OCI-LY1 (cell line): ENCODE results near the gene MRPL19.

Experiments
- H2AFZ ChIP-seq: fragments of 200-600 bp; sonication (generic), shearing (Covaris generic); 2 replicates; pipeline ENCODE4 v1.6.0; 2014; ENCODE audit warnings: antibody characterized with exemption, mild to moderate bottlenecking, low read length
- H3F3A ChIP-seq: fragments of 200-600 bp; sonication (generic), shearing (Covaris generic); 2 replicates; pipeline ENCODE4 v1.6.0; 2014; ENCODE audit warnings: mild to moderate bottlenecking, antibody characterized with exemption, low read length, moderate library complexity; ENCODE audit not compliant: insufficient read depth
- H3K27ac ChIP-seq: fragments of 200-600 bp; sonication (generic); 2 replicates; pipeline ENCODE4 v1.5.1; 2014; ENCODE audit warnings: low read length, mixed run types, mild to moderate bottlenecking, low read depth; ENCODE audit not compliant: poor library complexity, severe bottlenecking
- H3K27me3 ChIP-seq: fragments of 200-600 bp; sonication (generic); 2 replicates; pipeline ENCODE4 v1.6.0; 2014; ENCODE audit warnings: antibody characterized with exemption, mild to moderate bottlenecking, low read length, moderate library complexity; ENCODE audit not compliant: insufficient read depth
- H3K36me3 ChIP-seq: fragments of 200-600 bp; sonication (generic); 2 replicates; pipeline ENCODE4 v1.6.1; 2014; ENCODE audit warnings: mild to moderate bottlenecking, antibody characterized with exemption, low read length, moderate library complexity, mixed read lengths; ENCODE audit not compliant: insufficient read depth
- H3K4me1 ChIP-seq: fragments of 200-600 bp; sonication (generic); 2 replicates; pipeline ENCODE4 v1.5.1; 2014; ENCODE audit warnings: mild to moderate bottlenecking, low read length, moderate library complexity; ENCODE audit not compliant: insufficient read depth, severe bottlenecking
- H3K4me2 ChIP-seq: fragments of 200-600 bp; sonication (generic), shearing (Covaris generic); 2 replicates; pipeline ENCODE4 v1.6.1; 2014; ENCODE audit warnings: low read length
- H3K4me3 ChIP-seq: fragments of 200-600 bp; sonication (generic); 2 replicates; pipeline ENCODE4 v1.5.1; 2014; ENCODE audit warnings: low read length, low read depth, mild to moderate bottlenecking, mixed read lengths; ENCODE audit not compliant: poor library complexity, severe bottlenecking
- H3K79me2 ChIP-seq: fragments of 200-600 bp; shearing (Covaris generic); 2 replicates; pipeline ENCODE4 v1.6.1; 2016; ENCODE audit warnings: mixed run types, low read length, mixed read lengths; ENCODE audit not compliant: insufficient read depth
- H3K9ac ChIP-seq: fragments of 200-600 bp; sonication (generic), shearing (Covaris generic); 2 replicates; pipeline ENCODE4 v1.6.1; 2014; ENCODE audit warnings: mild to moderate bottlenecking, low read length, mixed read lengths
- H3K9me2 ChIP-seq: fragments of 200-600 bp; sonication (generic), shearing (Covaris generic); 2 replicates; pipeline ENCODE4 v1.6.1; 2014; ENCODE audit warnings: low read depth, mild to moderate bottlenecking, low read length, mixed read lengths
- H3K9me3 ChIP-seq: fragments of 200-600 bp; shearing (Covaris generic); 2 replicates; pipeline ENCODE4 v1.6.1; 2014; ENCODE audit warnings: low read length, mixed read lengths
- H4K20me1 ChIP-seq: fragments of 200-600 bp; sonication (generic), shearing (Covaris generic); 2 replicates; pipeline ENCODE4 v1.6.0; 2016; ENCODE audit warnings: mild to moderate bottlenecking, low read length; ENCODE audit not compliant: insufficient read depth
- EZH2 ChIP-seq: fragments of 200-600 bp; sonication (generic), shearing (Covaris generic); IDR thresholded peaks from 2 replicates; pipeline ENCODE4 v1.8.0; 2017; ENCODE audit warnings: borderline replicate concordance, mixed run types, mild to moderate bottlenecking, antibody characterized with exemption, low read length, moderate library complexity, mixed read lengths
- TF ChIP-seq, protein P1 (sequence below): fragments of 200-600 bp; sonication (generic), shearing (Covaris generic); IDR thresholded peaks from 2 replicates; pipeline ENCODE4 v1.5.1; 2017; ENCODE audit warnings: mild to moderate bottlenecking, antibody characterized with exemption, low read length, moderate library complexity, mixed read lengths

The MRPL19 gene

DNA sequence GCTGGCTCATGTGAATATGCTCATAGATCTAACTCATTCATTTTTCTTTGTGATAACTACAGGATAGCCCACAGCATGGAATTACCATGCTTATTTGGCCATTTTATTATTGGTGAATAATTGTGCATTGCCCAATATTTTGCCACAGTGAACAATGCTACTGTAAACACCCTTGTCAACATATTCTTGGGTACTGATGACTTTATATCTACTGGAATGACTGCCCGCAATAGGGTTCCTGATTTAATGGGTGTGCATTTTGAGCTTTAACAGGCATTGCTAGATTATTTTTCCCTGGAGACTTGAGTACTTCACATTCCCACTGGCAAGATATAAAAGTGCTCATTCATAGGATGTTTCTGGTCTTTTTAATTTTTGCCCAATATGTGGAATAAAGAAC is 43.1 kb upstream of the MRPL19 start:
- Histone ChIP-seq H3K4me2 (no peak overlapping the region), H3K27me3 (no peaks in the 10 kb centered on the region), H3K27ac (no peak overlapping the region), H3K9ac (no peak overlapping the region), H3K4me1 (no peaks in the 10 kb centered on the region), H3K4me3 (no peak overlapping the region), H3K79me2 (no peaks in the 10 kb centered on the region), H2AFZ (no peak overlapping the region), H3K9me2 (no peaks in the 10 kb centered on the region), H4K20me1 (no peaks in the 10 kb centered on the region), H3K9me3 (no peaks in the 10 kb centered on the region), H3F3A (no peaks in the 10 kb centered on the region), H3K36me3 (no peaks in the 10 kb centered on the region)
- no peak for TF ChIP-seq EZH2
- TF ChIP-seq, protein P1, sequence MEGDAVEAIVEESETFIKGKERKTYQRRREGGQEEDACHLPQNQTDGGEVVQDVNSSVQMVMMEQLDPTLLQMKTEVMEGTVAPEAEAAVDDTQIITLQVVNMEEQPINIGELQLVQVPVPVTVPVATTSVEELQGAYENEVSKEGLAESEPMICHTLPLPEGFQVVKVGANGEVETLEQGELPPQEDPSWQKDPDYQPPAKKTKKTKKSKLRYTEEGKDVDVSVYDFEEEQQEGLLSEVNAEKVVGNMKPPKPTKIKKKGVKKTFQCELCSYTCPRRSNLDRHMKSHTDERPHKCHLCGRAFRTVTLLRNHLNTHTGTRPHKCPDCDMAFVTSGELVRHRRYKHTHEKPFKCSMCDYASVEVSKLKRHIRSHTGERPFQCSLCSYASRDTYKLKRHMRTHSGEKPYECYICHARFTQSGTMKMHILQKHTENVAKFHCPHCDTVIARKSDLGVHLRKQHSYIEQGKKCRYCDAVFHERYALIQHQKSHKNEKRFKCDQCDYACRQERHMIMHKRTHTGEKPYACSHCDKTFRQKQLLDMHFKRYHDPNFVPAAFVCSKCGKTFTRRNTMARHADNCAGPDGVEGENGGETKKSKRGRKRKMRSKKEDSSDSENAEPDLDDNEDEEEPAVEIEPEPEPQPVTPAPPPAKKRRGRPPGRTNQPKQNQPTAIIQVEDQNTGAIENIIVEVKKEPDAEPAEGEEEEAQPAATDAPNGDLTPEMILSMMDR, result no peak

DNA sequence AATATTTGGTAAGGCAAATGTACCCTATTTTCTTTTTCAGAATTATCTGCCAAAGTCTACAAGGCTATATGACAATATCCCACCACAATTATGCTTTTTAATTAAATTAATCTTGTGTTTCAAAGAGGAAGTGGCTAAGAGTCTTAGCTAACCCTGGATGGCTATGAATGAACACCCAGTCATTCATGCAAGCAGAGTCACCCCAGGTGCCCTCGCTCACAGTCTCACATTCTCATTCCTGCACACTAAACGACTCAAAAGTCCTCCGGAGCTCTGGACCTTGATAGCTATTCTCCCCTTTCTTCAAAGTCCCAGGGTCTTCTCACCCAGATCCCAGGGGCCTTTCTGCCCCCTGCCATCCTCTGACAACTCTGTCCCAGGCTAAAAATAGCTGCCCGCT is 42.1 kb upstream of the MRPL19 start:
- no peaks in the 10 kb centered on the region for H4K20me1 ChIP-seq
- H3K4me2 ChIP-seq, result no peak overlapping the region
- TF ChIP-seq, protein P1, result no peak
- no peak for TF ChIP-seq EZH2
- H3F3A ChIP-seq, result no peaks in the 10 kb centered on the region
- no peaks in the 10 kb centered on the region for H3K36me3 ChIP-seq
- no peaks in the 10 kb centered on the region for H3K27me3 ChIP-seq
- no peak overlapping the region for H3K4me3 ChIP-seq
- no peaks in the 10 kb centered on the region for H3K4me1 ChIP-seq
- no peaks in the 10 kb centered on the region for H3K79me2 ChIP-seq
- no peak overlapping the region for H3K9ac ChIP-seq
- no peaks in the 10 kb centered on the region for H3K9me2 ChIP-seq
- no peaks in the 10 kb centered on the region for H3K9me3 ChIP-seq
- H2AFZ ChIP-seq, result no peak overlapping the region
- no peak overlapping the region for H3K27ac ChIP-seq

DNA sequence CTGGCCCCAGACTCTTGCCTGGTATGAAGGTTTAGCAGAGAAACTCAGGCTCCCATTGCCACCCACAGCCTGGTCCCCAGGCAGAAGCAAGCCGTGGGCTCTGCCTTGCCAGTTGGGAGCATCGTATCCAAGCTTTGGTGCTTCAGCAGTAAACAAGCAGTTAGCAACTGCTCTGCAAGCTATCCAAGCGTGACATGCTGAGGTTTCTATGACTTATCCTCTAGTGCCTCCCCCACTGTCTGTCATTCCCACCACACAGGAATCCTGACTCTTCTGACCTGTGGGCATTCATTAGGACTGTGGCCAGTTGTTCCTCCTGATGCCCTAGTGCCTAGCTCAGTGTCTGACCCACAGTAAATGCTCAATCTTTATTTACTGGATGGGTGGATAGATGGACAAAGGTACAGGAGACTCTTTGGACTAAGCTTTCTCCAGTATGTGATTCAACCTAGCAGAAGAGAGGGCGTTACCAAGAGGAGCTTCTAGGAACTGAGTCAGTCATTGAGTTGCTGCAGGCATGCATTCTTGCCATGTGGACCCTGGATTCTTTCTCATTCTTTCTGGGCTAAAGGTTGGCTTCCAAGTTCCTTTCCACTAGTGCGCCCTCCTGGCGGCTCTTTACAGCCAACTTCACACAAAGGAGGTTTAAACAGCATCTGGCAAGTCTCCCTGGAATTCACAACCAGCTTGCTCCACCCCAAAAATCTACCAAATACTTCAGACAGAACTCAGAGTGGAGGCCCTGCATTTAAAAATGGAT is 40.6 kb upstream of the MRPL19 start:
- H2AFZ ChIP-seq, result no peak overlapping the region
- H3K9ac ChIP-seq, result no peak overlapping the region
- no peaks in the 10 kb centered on the region for H3K4me1 ChIP-seq
- no peaks in the 10 kb centered on the region for H3K79me2 ChIP-seq
- H3K36me3 ChIP-seq, result no peaks in the 10 kb centered on the region
- no peak overlapping the region for H3K4me2 ChIP-seq
- TF ChIP-seq, protein P1, result no peak
- TF ChIP-seq EZH2, result no peak
- H3F3A ChIP-seq, result no peaks in the 10 kb centered on the region
- H3K27me3 ChIP-seq, result no peaks in the 10 kb centered on the region
- no peaks in the 10 kb centered on the region for H3K9me2 ChIP-seq
- H4K20me1 ChIP-seq, result no peaks in the 10 kb centered on the region
- no peak overlapping the region for H3K27ac ChIP-seq
- H3K4me3 ChIP-seq, result no peak overlapping the region
- H3K9me3 ChIP-seq, result no peaks in the 10 kb centered on the region
